ENCODE data around the gene TMA7. TPM values are rescaled to one million over a fixed set of nuclear protein-coding genes. Genes with fewer than 3 reads are reported as not detected.

TMA7 gene
- total and polyA plus RNA-seq, 2 donors (not counting 3 experiments of a cell fraction or from before 2014, with no cell fraction given) = 137 to 306 TPM

- H3K79me2 ChIP-seq (ENCODE audit: control insufficient read depth, insufficient read depth, low read length) = no peaks in the 10 kb centered on the region
- TF ChIP-seq EZH2 (IDR thresholded peaks at IDR 0.05; ENCODE audit: borderline replicate concordance, low read depth, low read length, severe bottlenecking) = no peak
- no peak for TF ChIP-seq GATA2 (IDR thresholded peaks at IDR 0.05; ENCODE audit: insufficient read depth, insufficient read length, low read depth, low read length)
- TF ChIP-seq POLR2A (IDR thresholded peaks at IDR 0.05; ENCODE audit: low read depth, low read length) = no peak
- TF ChIP-seq MAX (IDR thresholded peaks at IDR 0.05; ENCODE audit: insufficient read depth, insufficient read length) = no peak
- TF ChIP-seq POLR2AphosphoS5 (IDR thresholded peaks at IDR 0.05; ENCODE audit: insufficient read depth, low read depth, low read length) = no peak
- no peak for TF ChIP-seq CTCF (IDR thresholded peaks at IDR 0.05; ENCODE audit: extremely low read depth in 1 of 2, insufficient read depth in 1 of 2, low read depth in 1 of 2, low read length in 2 of 2)
- TF ChIP-seq JUN (IDR thresholded peaks at IDR 0.05; ENCODE audit: borderline replicate concordance, insufficient read depth, insufficient read length, low read depth) = no peak
- no peak for TF ChIP-seq MYC (IDR thresholded peaks at IDR 0.05; ENCODE audit: low read depth, low read length)
- no peak for TF ChIP-seq FOS (IDR thresholded peaks at IDR 0.05; ENCODE audit: borderline replicate concordance, insufficient read depth, low read length)
- no peak for FAIRE-seq
- no peaks in the 10 kb centered on the region for H3K9me3 ChIP-seq (replicated peaks; ENCODE audit: control insufficient read depth, insufficient read depth, low read length)
- H3K27ac ChIP-seq (ENCODE audit: insufficient read depth, low read depth, low read length) = no peak overlapping the region
- no peak overlapping the region for H3K4me2 ChIP-seq (ENCODE audit: insufficient read depth, low read length)
- ChIA-PET CTCF (interaction anchor here (1.8 to 2.6 kb wide), 2 partner anchors 9 to 26 kb away, joined by 6 to 25 read pairs; no protein-coding TSS in a partner anchor), POLR2A (no interaction called here)
- no peak overlapping the region for H2AFZ ChIP-seq (ENCODE audit: low read depth, low read length)
- no TSS peak for BruUV-seq (replicated peaks)
- dilution Hi-C loops (cut with MboI; ENCODE audit: extremely low pct_ligation_motif_present, low sequenced_read_pairs) = no loop called here
- H3K4me1 ChIP-seq (ENCODE audit: control insufficient read depth, extremely low read depth, insufficient read depth, low read length) = peaks cover 10% of the 10 kb centered on the region
- no peaks in the 10 kb centered on the region for H4K20me1 ChIP-seq (replicated peaks; ENCODE audit: control insufficient read depth, extremely low read depth, insufficient read depth, low read length)
- H3K27me3 ChIP-seq (ENCODE audit: control insufficient read depth in 2 of 2, insufficient read depth in 2 of 2, low read length in 2 of 2) = no peaks in the 10 kb centered on the region
- H3K4me3 ChIP-seq (replicated peaks in 1 of 3; ENCODE audit: insufficient read depth in 1 of 3, low read depth in 1 of 3, low read length in 3 of 3) = no peak overlapping the region
- H3K9me1 ChIP-seq (replicated peaks; ENCODE audit: control insufficient read depth, extremely low read depth, insufficient read depth, low read length) = no peaks in the 10 kb centered on the region
- no peak for DNase-seq (ENCODE audit: low read depth, low spot score)
- no peaks in the 10 kb centered on the region for H3K36me3 ChIP-seq (ENCODE audit: control insufficient read depth in 2 of 2, extremely low read depth in 1 of 2, insufficient read depth in 2 of 2, low read length in 2 of 2)
- intact Hi-C loops (cut with micrococcal nuclease) = no loop called here
- H3K9ac ChIP-seq (replicated peaks; ENCODE audit: extremely low read depth, insufficient read depth, low read length) = no peak overlapping the region
Observed at GRCh38 chr3:48426401-48426909, 13.6 kb upstream of the TMA7 start.

Measured in endothelial cell of umbilical vein (primary cell).